Measurements from ENCODE around the gene MME.
A peak's percentile ranks its signal among the peaks of the same experiment; 100 is the strongest.

Gene MME

DNA sequence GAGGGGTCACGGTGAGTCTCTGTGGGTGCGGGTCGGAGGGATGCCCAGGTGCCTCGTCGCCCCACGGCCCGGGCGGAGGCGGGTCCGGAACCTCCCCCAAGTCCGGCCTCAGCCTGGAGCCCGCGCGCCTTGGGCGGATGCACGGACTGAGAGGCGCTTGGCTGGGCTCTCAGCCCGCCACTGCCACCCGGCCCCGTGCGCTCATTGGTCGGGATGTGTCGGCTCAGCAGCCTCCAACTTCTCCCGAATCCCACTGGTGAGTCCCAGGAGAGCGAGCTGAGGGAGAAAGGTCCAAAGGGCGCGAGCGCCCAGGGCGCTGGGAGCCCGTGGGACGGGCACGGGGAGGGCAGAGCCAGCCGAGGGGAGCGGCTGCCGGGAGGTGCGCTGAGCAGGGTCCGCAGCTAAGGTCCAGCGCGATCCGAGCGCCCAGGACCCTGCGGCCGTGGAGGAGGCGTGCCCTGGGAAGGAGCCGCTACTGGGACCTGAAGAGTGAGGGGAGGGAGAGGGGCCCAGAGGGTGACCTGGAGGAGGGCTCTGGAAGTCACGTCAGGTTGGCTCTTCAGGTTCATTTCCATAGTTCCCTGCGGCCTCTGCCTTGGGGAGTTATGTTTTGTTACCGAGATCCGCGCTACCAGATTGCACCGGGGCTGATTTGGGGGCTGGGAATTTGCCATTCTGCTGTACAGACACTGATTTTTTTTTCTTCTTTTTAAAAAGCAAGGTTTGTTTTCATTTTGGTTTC is at the start of gene MME:
MME (plus strand) TSS at position 574 of the 742 bp plus-strand sequence. CDS start 3,849 bp downstream, outside the sequence.
- no peak for DNase-seq

DNA sequence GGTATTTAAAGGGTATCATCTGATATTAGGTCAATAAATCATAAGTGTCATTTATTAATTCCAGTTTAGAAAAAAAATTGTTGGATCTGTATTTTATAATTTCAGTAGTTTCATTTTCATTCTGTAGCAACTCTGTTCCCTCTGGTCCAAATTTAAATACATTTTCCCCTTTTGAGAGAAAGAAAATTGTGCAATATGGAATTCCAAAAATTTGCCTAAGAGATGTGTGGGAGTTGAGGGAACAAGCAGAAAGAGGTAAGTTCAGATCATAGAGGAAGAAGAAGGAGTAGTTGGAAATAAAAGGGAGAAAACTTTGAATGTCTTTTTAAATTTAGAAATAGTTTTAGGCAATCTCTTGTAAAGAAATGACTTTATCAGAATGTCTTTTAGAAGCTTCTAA is 48.9 kb upstream of the MME start:
- DNase-seq, result no peak

DNA sequence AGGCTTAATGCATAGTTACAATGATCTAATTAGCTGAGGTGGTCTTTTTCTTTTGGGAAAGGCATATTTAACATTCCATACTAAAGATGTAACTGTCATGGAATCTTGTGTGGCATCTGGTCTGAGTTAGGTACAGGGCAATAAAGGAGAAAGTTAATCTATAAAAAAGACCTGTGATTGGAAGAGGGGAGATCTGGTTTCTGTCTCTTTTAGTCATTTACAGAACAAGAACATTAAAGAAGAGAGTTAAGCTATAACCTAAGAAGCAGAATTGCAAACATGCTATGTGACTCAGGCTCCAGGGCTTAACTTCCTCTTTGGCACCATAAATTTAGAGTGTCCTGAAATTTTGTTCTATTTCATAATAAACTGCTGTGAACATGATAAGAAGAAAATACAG is 47.2 kb upstream of the MME start:
- peak; percentile 45 for DNase-seq

- no peak for DNase-seq
Observed at GRCh38 chr3:155034786-155035185, 45.3 kb upstream of the MME start.

- DNase-seq, result no peak
Observed at GRCh38 chr3:155035553-155035952, 44.6 kb upstream of the MME start.

- no peak for DNase-seq
Observed at GRCh38 chr3:155037508-155038202, 42.5 kb upstream of the MME start.

DNA sequence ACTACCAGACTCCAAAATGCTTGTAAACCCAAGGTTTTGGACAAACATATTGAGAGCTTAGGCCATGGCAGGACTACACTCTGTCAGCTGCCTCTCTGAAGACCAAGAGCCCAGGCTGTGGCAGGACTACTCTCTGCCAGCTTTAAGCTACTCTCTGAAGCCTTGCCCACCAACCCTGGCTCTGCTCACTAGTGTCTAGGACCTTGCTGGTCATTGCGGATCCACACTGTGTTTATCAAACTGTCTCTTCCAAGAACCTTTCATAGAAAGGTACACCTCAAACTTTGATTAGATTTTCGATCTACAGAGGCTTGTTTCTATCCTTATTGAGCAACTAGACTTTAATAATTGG is 41.9 kb upstream of the MME start:
- no peak for DNase-seq

DNA sequence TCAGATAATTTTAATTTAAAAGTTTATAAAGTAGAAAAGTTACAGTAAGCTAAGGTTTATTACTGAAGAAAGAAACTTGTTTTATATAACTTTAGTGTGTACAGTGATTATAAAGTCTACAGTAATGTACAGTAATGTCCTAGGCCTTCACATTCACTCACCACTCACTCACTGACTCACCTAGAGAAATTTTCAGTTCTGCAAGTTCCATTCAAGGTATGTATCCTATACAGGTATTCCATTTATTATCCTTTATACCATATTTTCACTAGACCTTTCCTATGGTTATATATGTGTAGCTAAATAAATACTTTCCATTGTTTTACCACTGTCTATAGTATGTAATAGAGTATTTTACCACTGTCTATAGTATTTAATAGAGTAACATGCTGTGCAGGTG is 33.2 kb upstream of the MME start:
- DNase-seq, result no peak

DNA sequence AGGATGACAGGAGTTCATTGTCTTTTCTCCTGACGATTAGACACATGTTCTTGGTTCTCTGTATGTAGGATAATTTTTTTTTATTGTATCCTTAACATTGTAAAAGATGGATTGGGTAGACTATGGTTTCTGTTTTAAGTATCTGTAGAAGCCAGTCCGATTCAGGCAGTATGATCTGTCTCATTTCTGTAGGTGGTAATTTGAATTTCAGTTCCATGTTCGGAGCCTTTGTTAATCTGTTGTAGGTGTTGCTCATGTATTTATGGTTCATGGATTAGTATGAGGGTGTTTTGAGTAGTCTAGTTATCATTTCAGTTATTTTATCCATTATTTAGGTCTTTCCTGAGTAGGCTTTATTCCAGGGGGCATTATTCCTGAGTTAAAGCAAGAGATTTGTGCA is 32.4 kb upstream of the MME start:
- no peak for DNase-seq

GRCh38 chr3:155049959-155050358 is 30.2 kb upstream of the MME start:
- DNase-seq, result no peak

DNA sequence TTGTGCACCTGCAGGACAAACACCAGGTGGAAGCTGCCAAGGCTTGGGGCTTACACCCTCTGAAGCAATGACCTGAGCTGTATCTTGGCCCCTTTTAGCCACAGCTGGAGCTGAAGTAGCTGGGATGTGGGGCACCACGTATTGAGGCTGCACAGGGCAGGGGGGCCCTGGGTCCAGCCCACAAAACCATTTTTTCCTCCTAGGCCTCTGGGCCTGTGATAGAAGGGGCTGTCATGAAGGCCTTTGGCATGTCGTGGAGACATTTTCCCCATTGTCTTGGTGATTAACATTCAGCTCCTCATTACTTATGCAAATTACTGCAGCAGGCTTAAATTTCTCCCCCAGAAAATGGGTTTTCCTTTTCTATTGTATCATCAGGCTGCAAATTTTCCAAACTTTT is 27.6 kb upstream of the MME start:
- no peak for DNase-seq

DNA sequence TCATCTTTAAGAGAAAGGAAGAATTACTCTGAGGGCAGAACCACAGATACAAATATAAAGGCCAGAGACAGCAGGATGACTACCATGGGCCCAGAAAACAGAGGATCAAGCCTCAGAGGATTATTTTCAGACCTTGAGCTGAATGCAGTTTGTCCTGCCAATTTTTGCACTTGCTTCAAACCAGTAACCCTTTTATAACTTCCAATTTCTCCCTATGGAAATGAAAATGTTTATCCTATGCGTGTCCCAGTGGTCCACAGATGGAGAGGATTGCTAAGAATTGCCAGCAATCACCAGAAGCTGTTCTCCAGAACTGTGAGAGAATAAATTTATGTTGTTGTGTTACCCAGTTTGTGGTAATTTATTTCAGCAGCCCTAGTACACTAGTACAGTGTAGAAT is 26.4 kb upstream of the MME start:
- no peak for DNase-seq

- no peak for DNase-seq
Observed at GRCh38 chr3:155064920-155065319, 15.2 kb upstream of the MME start.

- no peak for DNase-seq
Observed at GRCh38 chr3:155065537-155065936, 14.6 kb upstream of the MME start.

GRCh38 chr3:155069729-155070128 is 10.4 kb upstream of the MME start:
- DNase-seq, result no peak

- DNase-seq, result no peak
Observed at GRCh38 chr3:155070316-155070715, 9.8 kb upstream of the MME start.

DNA sequence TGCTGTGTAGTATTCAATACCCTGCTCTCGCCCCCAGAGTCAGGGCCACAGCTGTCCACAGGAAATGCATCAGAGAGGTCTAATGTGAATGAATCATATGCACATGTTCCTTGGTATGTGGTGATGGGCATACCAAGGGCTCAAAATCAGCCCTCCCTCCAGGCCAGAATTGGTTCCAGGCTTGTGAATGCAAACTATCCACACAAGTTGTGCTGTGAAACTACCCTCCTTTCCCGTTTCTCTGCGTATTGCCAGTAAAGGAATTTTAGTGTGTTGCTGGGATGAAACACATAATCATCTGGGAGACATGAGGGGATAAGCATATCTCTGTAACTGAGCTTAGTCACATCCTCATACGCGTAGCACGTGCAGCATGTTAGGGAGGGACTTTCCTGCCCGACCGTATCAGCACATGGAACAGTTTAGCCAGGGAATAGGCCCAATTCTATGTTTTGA is 9.2 kb upstream of the MME start:
- no peak for DNase-seq

GRCh38 chr3:155075200-155075599 is 4.9 kb upstream of the MME start:
- no peak for DNase-seq

DNA sequence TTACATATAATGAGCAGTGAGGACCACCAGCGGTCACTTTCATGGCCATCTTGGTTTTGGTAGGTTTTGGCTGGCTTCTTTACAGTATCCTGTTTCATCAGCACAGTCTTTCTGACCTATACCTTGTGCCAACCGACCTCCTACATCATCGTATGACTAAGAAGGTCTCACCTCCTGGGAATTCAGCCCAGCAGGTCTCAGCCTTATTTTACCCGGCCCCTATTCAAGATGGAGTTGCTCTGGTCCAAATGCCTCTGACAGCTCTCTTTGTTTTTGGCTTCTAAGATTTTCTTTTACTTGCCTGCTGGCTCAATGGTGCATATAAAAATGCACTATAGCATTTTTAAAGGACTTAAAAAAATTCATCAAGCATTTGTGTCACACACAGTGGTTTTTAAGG is 3.2 kb upstream of the MME start:
- DNase-seq, result no peak

- no peak for DNase-seq
Observed at GRCh38 chr3:155078711-155079467, 1.2 kb upstream of the MME start.

DNA sequence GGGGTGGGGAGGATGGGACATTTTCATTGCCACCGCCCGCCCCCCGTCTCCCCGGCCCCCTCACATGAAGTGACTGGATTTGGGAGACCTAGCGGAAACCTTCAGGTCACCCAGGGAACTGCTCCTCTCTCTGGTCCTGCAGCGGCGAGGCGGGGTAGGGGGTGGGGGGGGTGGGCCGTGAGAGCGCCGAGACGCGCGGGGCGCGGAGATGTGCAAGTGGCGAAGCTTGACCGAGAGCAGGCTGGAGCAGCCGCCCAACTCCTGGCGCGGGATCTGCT is 712 bp upstream of the MME start:
- DNase-seq, result no peak

GRCh38 chr3:155080692-155081091 is 573 bp downstream of the MME start:
- no peak for DNase-seq

GRCh38 chr3:155083313-155083905 is 3.3 kb downstream of the MME start:
- no peak for DNase-seq

DNA sequence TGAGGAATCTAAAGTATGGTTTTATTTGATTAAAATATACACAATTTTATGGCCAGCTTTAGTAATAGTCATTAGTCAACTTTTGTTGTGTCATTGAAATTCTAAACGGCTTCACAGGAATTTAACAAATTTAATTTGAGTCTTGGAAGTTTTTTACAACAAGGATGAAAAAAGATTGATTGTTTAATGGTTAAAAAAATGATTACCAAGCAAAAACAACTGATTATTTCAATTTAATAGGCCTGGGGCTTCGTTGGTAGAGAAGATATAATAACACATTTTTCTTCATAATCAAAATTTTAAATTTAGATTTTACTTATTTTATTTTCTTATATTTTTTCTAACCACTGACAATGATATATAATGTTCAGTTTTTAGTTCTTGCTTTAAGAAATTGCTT is 4.4 kb downstream of the MME start:
- DNase-seq, result no peak

Data from KG1 (cell line).